CD14-positive monocyte (primary cell): ENCODE results near the gene C20orf144. TPM values are rescaled to one million over a fixed set of nuclear protein-coding genes. Genes with fewer than 3 reads are reported as not detected.

ENCODE experiments used
- DNase-seq, 3 donors: peaks; one replicate each; pipeline ENCODE4 v3.0.0-alpha.2; 2011 to 2022
- H2AFZ ChIP-seq: 2 replicates; pipeline ENCODE4 v1.6.0; 2012; ENCODE audit warnings: mild to moderate bottlenecking, low read depth, low read length, inconsistent platforms; ENCODE audit not compliant: insufficient read depth, poor library complexity, severe bottlenecking
- H3K27ac ChIP-seq, 2 donors: 1 replicate in 1 of 2; 2 replicates in 1 of 2; pipeline ENCODE4 v1.5.1; 2012 to 2013; ENCODE audit warnings: low read length in 2 of 2, control low read depth in 1 of 2, inconsistent platforms in 1 of 2, low read depth in 1 of 2, mild to moderate bottlenecking in 1 of 2
- H3K27me3 ChIP-seq, 2 donors: one replicate each; pipeline versions ENCODE4 v1.6.0 to v1.6.1; 2011 to 2013; ENCODE audit warnings: low read length in 2 of 2; ENCODE audit not compliant: control insufficient read depth in 2 of 2, insufficient read depth in 2 of 2
- H3K36me3 ChIP-seq, 2 donors: replicated peaks in 1 of 2; 1 replicate in 1 of 2; 2 replicates in 1 of 2; pipeline versions ENCODE4 v1.5.1 to v1.6.1; 2012 to 2013; ENCODE audit warnings: low read length in 2 of 2, control low read depth in 1 of 2, inconsistent platforms in 1 of 2, mild to moderate bottlenecking in 1 of 2; ENCODE audit not compliant: insufficient read depth in 2 of 2, control insufficient read depth in 1 of 2
- H3K4me1 ChIP-seq, 2 donors: 1 replicate in 1 of 2; 2 replicates in 1 of 2; pipeline versions ENCODE4 v1.5.1 to v1.6.1; 2012 to 2013; ENCODE audit warnings: low read length in 2 of 2, control low read depth in 1 of 2, inconsistent platforms in 1 of 2, mild to moderate bottlenecking in 1 of 2, moderate library complexity in 1 of 2; ENCODE audit not compliant: insufficient read depth in 2 of 2, control insufficient read depth in 1 of 2
- H3K4me2 ChIP-seq: replicated peaks from 2 replicates; pipeline ENCODE3; 2012; ENCODE audit warnings: low read length, moderate library complexity, mild to moderate bottlenecking; ENCODE audit not compliant: poor library complexity, severe bottlenecking; ENCODE audit errors: extremely low read depth
- H3K4me3 ChIP-seq, 3 experiments: fragments of 200-600 bp in 1 of 3; sonication (generic) in 1 of 3; replicated peaks in 1 of 3; 1 replicate in 2 of 3; 2 replicates in 1 of 3; pipeline ENCODE4 v1.5.1; 2011 to 2013; ENCODE audit warnings: low read length in 3 of 3, mild to moderate bottlenecking in 3 of 3, control low read depth in 2 of 3, low read depth in 2 of 3, inconsistent platforms in 1 of 3, moderate library complexity in 1 of 3
- H3K79me2 ChIP-seq: 2 replicates; pipeline ENCODE4 v1.6.0; 2012; ENCODE audit warnings: mild to moderate bottlenecking, control low read depth, inconsistent platforms, low read length, moderate library complexity; ENCODE audit not compliant: insufficient read depth
- H3K9ac ChIP-seq: 2 replicates; pipeline ENCODE4 v1.6.0; 2017; ENCODE audit warnings: low read length, mild to moderate bottlenecking; ENCODE audit not compliant: insufficient read depth, poor library complexity, severe bottlenecking
- H3K9me3 ChIP-seq, 2 donors: replicated peaks in 1 of 2; 1 replicate in 1 of 2; 2 replicates in 1 of 2; pipeline versions ENCODE4 v1.5.1 to v1.6.1; 2012 to 2013; ENCODE audit warnings: low read length in 2 of 2, control low read depth in 1 of 2; ENCODE audit not compliant: control insufficient read depth in 1 of 2, insufficient read depth in 1 of 2
- H4K20me1 ChIP-seq: 2 replicates; pipeline ENCODE4 v1.6.0; 2012; ENCODE audit warnings: mild to moderate bottlenecking, low read length, control low read depth, moderate library complexity; ENCODE audit not compliant: insufficient read depth
- H3K27ac Mint-ChIP-seq, 7 donors: one replicate each; pipeline ENCODE4 v1.8.0; 2020; ENCODE audit warnings: mild to moderate bottlenecking in 7 of 7, mixed read lengths in 7 of 7, moderate library complexity in 6 of 7, inconsistent platforms in 2 of 7
- H3K27me3 Mint-ChIP-seq, 3 donors: one replicate each; pipeline ENCODE4 v1.8.0; 2021 to 2022; ENCODE audit warnings: low read depth in 3 of 3, mild to moderate bottlenecking in 3 of 3, mixed read lengths in 3 of 3, moderate library complexity in 3 of 3, inconsistent platforms in 1 of 3
- H3K36me3 Mint-ChIP-seq, 2 donors: one replicate each; pipeline ENCODE4 v1.8.0; 2020; ENCODE audit warnings: mixed read lengths in 2 of 2, inconsistent platforms in 1 of 2, mild to moderate bottlenecking in 1 of 2
- H3K4me1 Mint-ChIP-seq: one replicate; pipeline ENCODE4 v1.8.0; 2020; ENCODE audit warnings: mild to moderate bottlenecking, mixed read lengths
- H3K4me3 Mint-ChIP-seq, 2 donors: one replicate each; pipeline ENCODE4 v1.8.0; 2020; ENCODE audit warnings: mild to moderate bottlenecking in 2 of 2, mixed read lengths in 2 of 2, moderate library complexity in 1 of 2
- H3K9me3 Mint-ChIP-seq, 7 donors: one replicate each; pipeline ENCODE4 v1.8.0; 2020 to 2022; ENCODE audit warnings: mixed read lengths in 7 of 7, mild to moderate bottlenecking in 6 of 7, moderate library complexity in 6 of 7, inconsistent platforms in 2 of 7
- WGBS: methylation state at CpG from one replicate; pipeline ENCODE4 v1.1.5; 2013; ENCODE audit warnings: missing lambda C conversion rate; ENCODE audit not compliant: insufficient coverage; 5-methylcytosine and 5-hydroxymethylcytosine counted together
- intact Hi-C, 2 donors: fragments of 100-400 bp; cut with micrococcal nuclease; formaldehyde crosslinking; loops; one replicate each; pipeline versions ENCODE4 v1.15.0 to v1.15.1; 2023
- polyA plus RNA-seq, 3 donors: library from polyadenylated mRNA; depleted of rRNA in 1 of 3; unstranded in 2 of 3; stranded (reverse) in 1 of 3; fragments of 300-500 nt in 2 of 3; fragments of >200 nt in 1 of 3; fragmentation: Illumina TruSeq in 2 of 3; gene quantifications; 1 replicate in 2 of 3; 2 replicates in 1 of 3; pipeline ENCODE4 v1.2.3, GENCODE V29; 2012 to 2021
- TF ChIP-seq, protein P1 (sequence below): fragments of 200-600 bp; IDR thresholded peaks from one replicate; pipeline ENCODE4 v1.8.0; 2022; ENCODE audit warnings: antibody characterized with exemption, mild to moderate bottlenecking

Gene C20orf144
- polyA plus RNA-seq, 3 donors: 0.13 TPM; not detected in 2

DNA sequence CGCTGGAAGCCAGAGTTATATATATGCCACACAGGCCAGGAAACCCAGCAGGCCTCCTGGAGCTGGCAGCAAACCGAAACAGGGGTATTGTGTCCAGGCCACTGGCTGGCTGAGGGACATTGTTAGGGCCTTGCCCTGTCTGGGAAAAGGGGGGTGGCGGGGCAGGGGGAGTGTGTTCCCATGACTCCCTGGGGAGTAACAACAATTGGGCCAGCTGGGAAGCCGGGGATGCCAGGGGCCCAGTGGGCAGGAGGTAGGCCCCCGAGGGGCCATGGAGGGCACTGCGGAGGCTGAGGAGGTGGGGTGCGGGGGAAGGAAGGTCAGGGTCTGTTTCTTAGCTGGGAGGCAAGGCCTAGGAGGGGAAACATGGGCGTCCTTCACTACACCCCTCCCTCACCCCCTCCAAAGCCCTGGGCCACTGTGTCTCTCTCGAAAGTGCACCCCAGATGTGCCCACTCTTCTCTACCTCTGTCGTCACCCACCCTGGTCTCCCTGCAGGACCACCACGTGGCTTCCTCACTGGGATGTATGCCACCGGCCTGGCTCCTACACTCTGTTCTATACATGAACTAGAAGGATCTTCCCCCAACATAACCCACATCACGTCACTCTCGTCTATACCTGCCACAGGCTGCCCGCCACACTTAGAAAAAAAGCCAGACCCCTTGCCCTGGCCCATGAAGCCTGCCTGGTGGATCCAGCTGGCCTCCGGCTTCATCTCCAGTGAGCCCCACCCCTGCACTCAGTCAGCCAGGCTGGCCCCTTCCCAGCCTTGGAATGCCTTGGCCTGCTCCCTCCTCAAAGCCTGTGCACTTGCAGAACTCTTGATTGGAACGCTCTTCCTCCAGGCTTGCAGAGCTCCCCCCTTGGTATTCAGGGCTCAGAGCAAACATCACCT, 31.9 kb downstream of the C20orf144 start:
- Histone ChIP-seq H3K9ac (no peak overlapping the region), H4K20me1 (no peaks in the 10 kb centered on the region), H3K4me3 (no peak overlapping the region), H3K36me3 (no peaks in the 10 kb centered on the region), H3K27me3 (no peaks in the 10 kb centered on the region), H3K9me3 (no peaks in the 10 kb centered on the region), H3K4me1 (peaks cover 5 to 13% of the 10 kb centered on the region in 2 donors), H3K27ac (no peak overlapping the region), H2AFZ (no peak overlapping the region), H3K4me2 (no peak overlapping the region), H3K79me2 (no peaks in the 10 kb centered on the region)
- Mint-ChIP-seq H3K4me3 (peak overlapping the region in 1 of 2 donors; percentile 13), H3K36me3 (no peaks in the 10 kb centered on the region), H3K27ac (peak overlapping the region in 1 of 7 donors; percentile 74), H3K9me3 (peaks cover 2 to 7% (median 4%) of the 10 kb centered on the region in 7 donors), H3K4me1 (peaks cover 16% of the 10 kb centered on the region), H3K27me3 (no peaks in the 10 kb centered on the region)
- intact Hi-C loops: no loop called here
- TF ChIP-seq, protein P1, sequence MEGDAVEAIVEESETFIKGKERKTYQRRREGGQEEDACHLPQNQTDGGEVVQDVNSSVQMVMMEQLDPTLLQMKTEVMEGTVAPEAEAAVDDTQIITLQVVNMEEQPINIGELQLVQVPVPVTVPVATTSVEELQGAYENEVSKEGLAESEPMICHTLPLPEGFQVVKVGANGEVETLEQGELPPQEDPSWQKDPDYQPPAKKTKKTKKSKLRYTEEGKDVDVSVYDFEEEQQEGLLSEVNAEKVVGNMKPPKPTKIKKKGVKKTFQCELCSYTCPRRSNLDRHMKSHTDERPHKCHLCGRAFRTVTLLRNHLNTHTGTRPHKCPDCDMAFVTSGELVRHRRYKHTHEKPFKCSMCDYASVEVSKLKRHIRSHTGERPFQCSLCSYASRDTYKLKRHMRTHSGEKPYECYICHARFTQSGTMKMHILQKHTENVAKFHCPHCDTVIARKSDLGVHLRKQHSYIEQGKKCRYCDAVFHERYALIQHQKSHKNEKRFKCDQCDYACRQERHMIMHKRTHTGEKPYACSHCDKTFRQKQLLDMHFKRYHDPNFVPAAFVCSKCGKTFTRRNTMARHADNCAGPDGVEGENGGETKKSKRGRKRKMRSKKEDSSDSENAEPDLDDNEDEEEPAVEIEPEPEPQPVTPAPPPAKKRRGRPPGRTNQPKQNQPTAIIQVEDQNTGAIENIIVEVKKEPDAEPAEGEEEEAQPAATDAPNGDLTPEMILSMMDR: no peak
- 94% methylated on average over 12 of the region's 17 CpGs for WGBS
- no peak for DNase-seq

DNA sequence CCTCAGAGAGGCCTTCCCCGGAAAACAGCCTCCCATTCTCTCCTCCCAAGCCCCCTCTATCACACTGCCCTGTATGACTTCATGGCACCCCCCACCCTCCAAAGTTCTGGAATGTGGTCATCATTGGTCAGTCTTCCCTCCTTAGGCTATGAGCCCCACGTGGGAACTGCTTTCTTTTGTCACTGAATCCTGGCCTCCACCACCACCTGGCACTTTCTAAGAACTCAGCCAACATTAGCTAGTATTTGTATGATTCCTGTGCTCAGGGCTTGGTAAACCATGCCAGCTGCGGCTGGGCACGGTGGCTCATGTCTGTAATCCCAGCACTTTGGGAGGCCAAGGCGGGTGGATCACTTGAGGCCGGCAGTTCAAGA, 32.5 kb downstream of the C20orf144 start:
- Histone ChIP-seq H3K9me3 (no peaks in the 10 kb centered on the region), H4K20me1 (no peaks in the 10 kb centered on the region), H3K4me3 (no peak overlapping the region), H3K9ac (no peak overlapping the region), H3K4me1 (peaks cover 5 to 13% of the 10 kb centered on the region in 2 donors), H2AFZ (no peak overlapping the region), H3K27ac (no peak overlapping the region), H3K27me3 (no peaks in the 10 kb centered on the region), H3K4me2 (no peak overlapping the region), H3K79me2 (no peaks in the 10 kb centered on the region), H3K36me3 (no peaks in the 10 kb centered on the region)
- WGBS: 98% methylated on average over 5 of the region's 6 CpGs
- intact Hi-C loops: no loop called here
- no peak for DNase-seq
- TF ChIP-seq, protein P1: no peak
- Mint-ChIP-seq H3K27me3 (no peaks in the 10 kb centered on the region), H3K36me3 (no peaks in the 10 kb centered on the region), H3K9me3 (peaks cover 2 to 9% (median 5%) of the 10 kb centered on the region in 7 donors), H3K4me1 (peaks cover 11% of the 10 kb centered on the region), H3K4me3 (no peak overlapping the region), H3K27ac (peak overlapping the region in 1 of 7 donors; percentile 25)
